Activated T-cell treated with anti-CD3 and anti-CD28 coated beads for 48 hours (primary cell): ENCODE measurements around the gene ADSL.

Experiments used
- DNase-seq: peaks from one replicate; pipeline ENCODE4 v3.0.0-alpha.2; 2020; ENCODE audit warnings: low read depth

ADSL gene

DNA sequence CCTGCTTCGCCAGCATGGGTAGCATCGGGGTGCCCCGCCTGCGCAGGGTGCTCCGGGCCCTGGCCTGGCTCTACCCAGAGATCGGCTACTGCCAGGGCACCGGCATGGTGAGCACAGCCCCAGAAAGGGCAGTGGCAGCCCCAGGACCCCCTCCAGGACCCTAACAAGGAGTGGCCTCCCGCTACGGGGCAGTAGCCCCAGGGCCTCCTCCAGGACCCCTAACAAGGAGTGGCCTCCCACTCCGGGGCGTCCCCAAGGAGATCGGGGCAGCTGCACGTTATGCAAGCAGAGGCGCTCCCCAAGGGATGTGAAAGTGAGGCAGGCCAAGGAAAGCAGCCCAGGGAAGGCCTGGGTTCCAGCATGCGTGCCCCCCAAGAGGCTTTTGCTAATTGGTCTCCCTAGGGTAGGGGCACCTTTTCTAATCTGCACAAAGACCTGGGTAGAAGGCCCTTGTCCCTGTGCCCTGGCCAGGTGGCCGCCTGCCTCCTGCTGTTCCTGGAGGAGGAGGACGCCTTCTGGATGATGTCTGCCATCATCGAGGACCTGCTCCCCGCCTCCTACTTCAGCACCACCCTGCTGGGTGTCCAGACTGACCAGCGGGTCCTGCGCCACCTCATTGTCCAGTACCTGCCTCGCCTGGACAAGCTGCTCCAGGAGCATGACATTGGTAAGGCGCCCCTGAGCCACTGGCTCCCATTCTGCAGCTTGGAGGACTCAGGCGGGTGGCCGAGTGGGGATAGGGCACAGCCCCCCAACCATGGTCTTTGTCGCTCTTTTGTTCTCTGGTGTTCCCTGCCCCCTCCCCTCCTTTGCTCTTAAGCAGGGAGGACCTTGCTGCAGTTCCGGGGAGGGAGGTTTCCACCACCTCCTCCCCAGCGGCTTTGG is 59.1 kb downstream of the ADSL start:
- DNase-seq, result no peak

- no peak for DNase-seq
These were observed 60.0 kb downstream of the ADSL start for GRCh38 chr22:40406063-40406890.

- DNase-seq, result no peak
These were observed 60.9 kb downstream of the ADSL start for GRCh38 chr22:40407021-40407761.

DNA sequence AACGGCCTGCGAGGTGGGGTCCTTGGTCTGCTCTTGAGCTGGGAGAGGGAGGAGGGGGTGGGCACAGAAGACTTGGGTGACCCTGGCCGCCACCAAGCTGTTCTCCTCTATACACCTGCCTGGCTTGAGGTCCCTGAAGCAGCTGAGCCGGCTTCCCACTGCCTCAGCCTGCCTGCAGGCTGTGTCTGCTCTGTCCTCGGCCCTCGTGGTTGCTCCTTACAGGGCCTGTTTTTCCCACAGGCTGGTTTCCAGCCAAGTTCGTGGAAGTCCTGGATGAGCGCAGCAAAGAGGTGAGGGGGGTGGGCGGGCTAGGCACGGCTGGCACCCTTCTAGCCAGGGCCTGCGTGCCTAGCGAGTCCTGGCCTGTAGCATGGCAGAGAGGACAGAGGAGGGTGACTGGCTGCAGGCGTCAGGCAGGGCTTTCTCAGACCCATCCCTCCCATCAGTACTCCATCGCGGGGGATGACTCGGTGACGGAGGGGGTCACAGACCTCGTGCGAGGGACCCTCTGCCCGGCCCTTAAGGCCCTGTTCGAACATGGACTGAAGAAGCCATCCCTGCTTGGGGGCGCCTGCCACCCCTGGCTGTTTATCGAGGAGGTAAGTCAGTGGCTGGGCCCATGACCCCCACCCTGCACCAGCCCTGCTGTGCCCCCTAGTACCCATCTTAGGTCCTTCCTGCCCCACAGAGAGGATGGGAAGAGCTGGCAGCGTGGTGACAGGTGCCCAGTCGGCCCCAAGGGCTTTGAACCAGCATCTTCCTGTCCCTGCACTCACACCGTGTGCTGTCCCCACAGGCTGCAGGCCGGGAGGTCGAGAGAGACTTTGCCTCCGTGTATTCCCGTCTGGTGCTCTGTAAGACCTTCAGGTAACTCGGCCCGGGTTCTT is 61.8 kb downstream of the ADSL start:
- no peak for DNase-seq

DNA sequence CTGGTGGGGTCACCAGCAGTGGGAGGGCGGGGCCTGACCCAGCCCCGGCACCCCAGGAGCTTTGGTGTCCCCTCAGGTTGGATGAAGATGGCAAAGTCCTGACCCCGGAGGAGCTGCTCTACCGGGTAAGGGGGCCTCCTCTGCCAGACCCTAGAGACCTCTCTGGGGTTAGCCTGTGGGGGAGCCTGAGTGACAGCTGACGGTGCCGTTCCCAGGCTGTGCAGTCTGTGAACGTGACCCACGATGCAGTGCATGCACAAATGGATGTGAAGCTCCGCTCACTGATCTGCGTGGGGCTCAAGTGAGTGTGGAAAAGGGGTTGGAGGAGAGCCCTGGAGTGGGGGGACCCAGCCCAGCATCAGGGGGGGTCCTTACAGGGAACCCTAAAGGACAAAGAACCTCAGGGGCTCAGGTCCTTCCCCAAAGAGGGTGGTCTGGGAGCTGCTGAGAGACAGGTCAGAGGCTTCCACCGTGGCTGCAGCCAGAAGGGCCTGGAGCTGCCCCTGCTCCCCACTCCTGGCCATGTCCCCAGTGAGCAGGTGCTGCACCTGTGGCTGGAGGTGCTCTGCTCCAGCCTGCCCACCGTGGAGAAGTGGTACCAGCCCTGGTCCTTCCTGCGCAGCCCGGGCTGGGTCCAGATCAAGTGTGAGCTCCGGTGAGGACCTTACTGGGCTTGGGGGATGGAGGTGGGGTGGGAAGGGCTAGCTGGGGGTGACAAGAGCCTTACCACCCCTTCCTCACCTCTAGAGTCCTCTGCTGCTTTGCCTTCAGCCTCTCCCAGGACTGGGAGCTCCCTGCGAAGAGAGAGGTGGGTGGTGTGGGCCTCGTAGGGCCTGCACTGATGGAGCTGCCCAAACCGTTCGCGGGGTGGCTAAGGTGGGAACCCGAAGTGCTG is 62.7 kb downstream of the ADSL start:
- no peak for DNase-seq

DNA sequence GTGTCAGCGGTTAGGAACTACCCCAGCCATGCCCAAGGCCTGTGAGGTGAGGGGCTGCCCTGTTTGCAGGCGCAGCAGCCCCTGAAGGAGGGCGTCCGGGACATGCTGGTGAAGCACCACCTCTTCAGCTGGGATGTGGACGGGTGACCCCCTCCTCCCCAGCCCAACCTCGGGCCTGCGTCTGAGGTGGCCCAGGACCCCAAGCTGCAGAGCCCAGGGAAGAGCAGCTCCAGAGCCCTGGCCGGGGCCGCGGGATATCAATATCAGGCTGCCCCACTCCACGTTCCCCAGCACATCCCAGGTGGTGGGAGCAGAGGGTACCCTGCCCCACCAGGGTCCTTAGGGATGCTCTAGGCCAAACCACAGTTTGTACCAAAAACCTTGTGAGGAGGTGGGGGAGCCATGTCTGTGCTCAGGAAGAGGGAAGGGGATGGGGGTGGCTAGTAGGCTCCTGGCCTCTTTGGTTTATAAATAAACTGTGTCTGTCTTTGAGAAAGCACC is 63.4 kb downstream of the ADSL start:
- no peak for DNase-seq

GRCh38 chr22:40410272-40410671 is 64.0 kb downstream of the ADSL start:
- DNase-seq, result no peak

- no peak for DNase-seq
These were observed 64.6 kb downstream of the ADSL start for GRCh38 chr22:40410731-40411505.

- no peak for DNase-seq
These were observed 65.2 kb downstream of the ADSL start for GRCh38 chr22:40411506-40411861.

DNA sequence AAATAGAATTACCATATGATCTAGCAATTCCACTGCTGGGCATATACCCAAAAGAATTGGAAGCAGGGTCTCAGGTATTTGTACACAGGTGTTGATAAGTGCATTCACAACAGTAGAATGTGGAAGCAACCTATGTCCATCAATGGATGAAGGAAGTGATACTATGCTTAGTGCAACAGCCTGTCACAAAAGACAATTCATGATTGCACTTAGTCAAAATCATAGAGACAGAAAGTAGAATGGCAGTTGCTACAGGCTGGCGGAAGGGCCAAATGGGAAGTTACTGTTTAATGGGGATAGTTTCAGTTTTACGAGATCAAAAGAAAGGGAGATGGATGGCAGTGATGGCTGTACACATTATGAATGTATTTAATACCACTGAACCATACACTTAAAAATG is 66.1 kb downstream of the ADSL start:
- DNase-seq, result no peak

- no peak for DNase-seq
These were observed 67.6 kb downstream of the ADSL start for GRCh38 chr22:40413873-40414272.

DNA sequence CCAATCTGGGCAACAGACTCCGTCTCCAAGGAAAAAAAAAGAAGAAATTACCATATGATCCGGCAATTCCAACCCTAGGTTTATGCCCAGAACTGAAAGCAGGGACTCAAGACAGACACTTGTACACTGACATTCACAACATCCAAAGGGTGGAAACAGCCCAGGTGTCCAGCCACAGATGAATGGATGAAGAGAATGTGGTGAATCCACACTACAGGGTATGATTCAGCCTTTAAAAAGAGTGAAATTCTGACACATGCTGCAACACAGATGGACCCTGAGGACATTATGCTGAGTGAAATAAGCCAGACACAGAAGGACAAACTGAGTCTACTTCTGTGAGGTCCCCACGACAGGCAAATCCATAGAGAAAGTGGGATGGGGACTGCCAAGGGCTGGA is 68.0 kb downstream of the ADSL start:
- no peak for DNase-seq

GRCh38 chr22:40414838-40415505 is 68.7 kb downstream of the ADSL start:
- no peak for DNase-seq

DNA sequence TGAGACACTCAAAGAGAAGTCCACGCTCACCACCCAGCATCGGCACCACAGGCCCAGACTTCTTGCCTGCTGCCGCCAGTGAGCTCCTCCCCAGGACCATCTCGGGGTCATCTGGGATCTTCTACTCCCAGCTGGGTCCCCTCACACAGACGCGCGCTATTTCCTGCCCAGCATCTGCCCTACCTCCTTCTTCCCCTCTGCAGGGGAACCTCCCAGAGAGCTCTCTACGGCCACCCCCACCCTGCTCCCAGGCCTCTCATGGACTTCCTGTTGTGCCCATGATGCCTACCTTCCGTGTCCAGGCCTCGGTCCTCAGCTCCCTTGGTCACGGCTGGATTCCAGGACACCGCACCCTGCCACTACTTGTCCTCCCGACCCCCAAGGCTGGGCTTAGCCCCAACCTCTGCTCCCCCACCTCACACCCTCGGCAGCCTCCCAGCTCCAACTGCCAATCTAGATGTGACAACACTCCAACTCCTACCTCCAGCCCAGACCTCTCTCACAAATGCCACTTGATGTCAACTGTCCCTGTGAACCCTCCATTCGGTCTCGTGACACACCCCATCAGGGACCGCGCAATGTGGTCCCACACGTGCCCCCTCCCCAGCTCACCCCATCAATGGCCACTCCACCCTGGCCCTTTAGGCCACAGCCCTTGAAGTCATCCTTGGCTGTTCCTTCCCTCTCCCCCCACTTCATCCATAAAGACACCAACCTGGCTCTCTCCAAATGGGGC is 69.4 kb downstream of the ADSL start:
- DNase-seq, result no peak

DNA sequence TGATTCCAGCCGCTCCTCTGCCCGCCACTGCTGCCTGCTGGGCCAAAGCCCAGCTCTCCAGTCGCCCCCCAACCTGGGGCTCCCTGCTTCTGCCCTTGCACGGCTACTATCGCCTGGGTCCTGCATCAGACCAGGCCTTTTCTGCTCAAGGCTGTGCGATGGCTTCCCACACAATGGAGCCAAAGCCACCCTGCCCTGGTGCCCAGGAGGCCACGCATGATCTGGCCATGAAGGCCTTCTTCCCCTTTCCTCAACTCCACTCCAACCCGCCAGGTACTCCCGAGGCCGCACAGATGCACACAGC is 69.9 kb downstream of the ADSL start:
- no peak for DNase-seq

GRCh38 chr22:40416636-40417035 is 70.3 kb downstream of the ADSL start:
- DNase-seq, result no peak

- no peak for DNase-seq
These were observed 70.7 kb downstream of the ADSL start for GRCh38 chr22:40417041-40417440.

- DNase-seq, result no peak
These were observed 71.6 kb downstream of the ADSL start for GRCh38 chr22:40417881-40418280.
